Astrocyte (in vitro differentiated cells and primary cell): ENCODE data around the gene PAX1. TPM values are rescaled to one million over a fixed set of nuclear protein-coding genes. Genes with fewer than 3 reads are reported as not detected.
A peak's percentile ranks its signal among the peaks of the same experiment; 100 is the strongest.

Source experiments
- DNase-seq: peaks from one replicate; pipeline ENCODE4 v3.0.0-alpha.2; 2010; ENCODE audit warnings: low read depth
- FAIRE-seq: peaks from 2 replicates; lab custom pipeline; 2011; peaks lifted over from hg19 to GRCh38; lab: Jason Lieb, UNC
- H2AFZ ChIP-seq: 2 replicates; pipeline ENCODE4 v1.6.0; 2012; ENCODE audit warnings: low read depth, low read length, inconsistent platforms
- H3K27ac ChIP-seq: 2 replicates; pipeline ENCODE4 v1.5.1; 2011; ENCODE audit warnings: low read depth, low read length, inconsistent platforms
- H3K27me3 ChIP-seq: 2 replicates; pipeline ENCODE4 v1.6.0; 2011; ENCODE audit warnings: low read length, inconsistent platforms; ENCODE audit not compliant: insufficient read depth
- H3K36me3 ChIP-seq: 2 replicates; pipeline ENCODE4 v1.5.1; 2011; ENCODE audit warnings: low read length, inconsistent platforms; ENCODE audit not compliant: insufficient read depth
- H3K4me1 ChIP-seq: 2 replicates; pipeline ENCODE4 v1.5.1; 2011; ENCODE audit warnings: low read length, inconsistent platforms; ENCODE audit not compliant: insufficient read depth
- H3K4me2 ChIP-seq: 2 replicates; pipeline ENCODE4 v1.6.0; 2012; ENCODE audit warnings: low read length, inconsistent platforms
- H3K4me3 ChIP-seq: 2 replicates; pipeline ENCODE4 v1.5.1; 2011; ENCODE audit warnings: low read depth, mild to moderate bottlenecking, low read length, inconsistent platforms; ENCODE audit not compliant: insufficient read depth
- H3K79me2 ChIP-seq: 2 replicates; pipeline ENCODE4 v1.6.0; 2012; ENCODE audit warnings: mild to moderate bottlenecking, low read length, inconsistent platforms; ENCODE audit not compliant: insufficient read depth
- H3K9ac ChIP-seq: 2 replicates; pipeline ENCODE4 v1.6.0; 2012; ENCODE audit warnings: mild to moderate bottlenecking, low read length, inconsistent platforms
- H3K9me3 ChIP-seq: 2 replicates; pipeline ENCODE4 v1.5.1; 2012; ENCODE audit warnings: low read depth, mild to moderate bottlenecking, low read length, inconsistent platforms; ENCODE audit not compliant: insufficient read depth
- H4K20me1 ChIP-seq: 2 replicates; pipeline ENCODE4 v1.6.0; 2012; ENCODE audit warnings: low read length, inconsistent platforms; ENCODE audit not compliant: insufficient read depth
- H3K27ac Mint-ChIP-seq: one replicate; pipeline ENCODE4 v1.8.0; 2021; ENCODE audit warnings: mild to moderate bottlenecking, mixed read lengths; ENCODE audit not compliant: unreplicated experiment
- H3K27me3 Mint-ChIP-seq: one replicate; pipeline ENCODE4 v1.8.0; 2021; ENCODE audit warnings: low read depth, mixed read lengths; ENCODE audit not compliant: unreplicated experiment
- H3K36me3 Mint-ChIP-seq: one replicate; pipeline ENCODE4 v1.8.0; 2021; ENCODE audit warnings: low read depth, mixed read lengths; ENCODE audit not compliant: unreplicated experiment
- H3K4me1 Mint-ChIP-seq: one replicate; pipeline ENCODE4 v1.8.0; 2021; ENCODE audit warnings: low read depth, mixed read lengths; ENCODE audit not compliant: unreplicated experiment
- H3K4me3 Mint-ChIP-seq: one replicate; pipeline ENCODE4 v1.8.0; 2021; ENCODE audit warnings: mild to moderate bottlenecking, moderate library complexity, mixed read lengths; ENCODE audit not compliant: unreplicated experiment
- H3K9me3 Mint-ChIP-seq: one replicate; pipeline ENCODE4 v1.8.0; 2021; ENCODE audit warnings: mild to moderate bottlenecking, mixed read lengths; ENCODE audit not compliant: unreplicated experiment
- EZH2 ChIP-seq: IDR thresholded peaks from 2 replicates; pipeline ENCODE4 v1.6.1; 2012; ENCODE audit warnings: mild to moderate bottlenecking, low read length, inconsistent platforms; ENCODE audit not compliant: insufficient read depth
- total RNA-seq: library from RNA; stranded (reverse); gene quantifications from 2 replicates; pipeline ENCODE4 v1.2.1, GENCODE V29; 2021
- TF ChIP-seq, protein P1 (sequence below): IDR thresholded peaks from 2 replicates; pipeline ENCODE4 v1.5.1; 2011; ENCODE audit warnings: low read depth, mild to moderate bottlenecking, inconsistent platforms, low read length, moderate library complexity; ENCODE audit not compliant: insufficient read depth

PAX1 gene
- total RNA-seq, 1 donor from 2014 or later = not detected

DNA sequence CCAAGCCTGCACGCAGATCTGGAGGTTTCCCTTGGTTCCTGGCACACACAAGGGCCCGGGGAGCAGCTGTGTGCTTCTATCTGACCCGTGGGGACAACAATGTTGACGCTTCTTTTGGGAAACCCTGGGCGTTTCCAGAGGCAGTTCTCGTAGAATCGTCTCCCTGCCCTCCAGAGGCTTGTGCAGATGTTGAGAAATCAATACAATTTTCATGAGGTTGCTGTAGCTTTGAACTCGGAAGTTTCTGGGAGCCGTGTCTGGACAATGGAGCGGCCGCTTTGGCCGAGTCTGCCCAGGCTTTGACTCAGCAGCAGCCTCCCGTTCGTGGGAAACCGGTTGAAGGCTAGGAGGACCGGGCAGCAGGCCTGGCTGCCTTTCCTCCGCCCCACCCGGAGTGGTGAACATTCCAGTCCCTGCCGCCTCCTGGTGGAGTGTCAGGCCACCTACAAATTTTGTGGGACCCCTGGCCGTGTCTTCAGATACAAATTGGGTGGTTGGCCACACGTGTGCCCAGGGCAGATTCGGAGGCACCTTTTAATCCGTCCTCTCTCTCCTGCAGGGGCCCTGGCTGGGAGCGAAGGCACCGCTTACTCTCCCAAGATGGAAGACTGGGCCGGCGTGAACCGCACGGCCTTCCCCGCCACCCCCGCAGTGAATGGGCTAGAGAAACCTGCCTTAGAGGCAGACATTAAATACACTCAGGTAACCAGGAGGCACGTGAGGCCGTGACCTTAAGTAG, 2.7 kb downstream of the PAX1 start:
- FAIRE-seq (no peak), DNase-seq (no peak)
- Histone ChIP-seq H3K4me2 (no peak overlapping the region), H3K9me3 (no peaks in the 10 kb centered on the region), H3K79me2 (no peaks in the 10 kb centered on the region), H3K9ac (no peak overlapping the region), H3K4me1 (no peaks in the 10 kb centered on the region), H3K36me3 (no peaks in the 10 kb centered on the region), H4K20me1 (no peaks in the 10 kb centered on the region), H3K27me3 (peaks cover 55% of the 10 kb centered on the region), H3K27ac (no peak overlapping the region), H3K4me3 (no peak overlapping the region), H2AFZ (no peak overlapping the region)
- peaks cover 6% of the 10 kb centered on the region for H3K36me3 Mint-ChIP-seq
- H3K9me3 Mint-ChIP-seq = peaks cover 13% of the 10 kb centered on the region
- no peak overlapping the region for H3K27ac Mint-ChIP-seq
- peaks cover 3% of the 10 kb centered on the region for H3K4me1 Mint-ChIP-seq
- no peak for TF ChIP-seq EZH2
- TF ChIP-seq, protein P1, sequence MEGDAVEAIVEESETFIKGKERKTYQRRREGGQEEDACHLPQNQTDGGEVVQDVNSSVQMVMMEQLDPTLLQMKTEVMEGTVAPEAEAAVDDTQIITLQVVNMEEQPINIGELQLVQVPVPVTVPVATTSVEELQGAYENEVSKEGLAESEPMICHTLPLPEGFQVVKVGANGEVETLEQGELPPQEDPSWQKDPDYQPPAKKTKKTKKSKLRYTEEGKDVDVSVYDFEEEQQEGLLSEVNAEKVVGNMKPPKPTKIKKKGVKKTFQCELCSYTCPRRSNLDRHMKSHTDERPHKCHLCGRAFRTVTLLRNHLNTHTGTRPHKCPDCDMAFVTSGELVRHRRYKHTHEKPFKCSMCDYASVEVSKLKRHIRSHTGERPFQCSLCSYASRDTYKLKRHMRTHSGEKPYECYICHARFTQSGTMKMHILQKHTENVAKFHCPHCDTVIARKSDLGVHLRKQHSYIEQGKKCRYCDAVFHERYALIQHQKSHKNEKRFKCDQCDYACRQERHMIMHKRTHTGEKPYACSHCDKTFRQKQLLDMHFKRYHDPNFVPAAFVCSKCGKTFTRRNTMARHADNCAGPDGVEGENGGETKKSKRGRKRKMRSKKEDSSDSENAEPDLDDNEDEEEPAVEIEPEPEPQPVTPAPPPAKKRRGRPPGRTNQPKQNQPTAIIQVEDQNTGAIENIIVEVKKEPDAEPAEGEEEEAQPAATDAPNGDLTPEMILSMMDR = no peak
- no peak overlapping the region for H3K4me3 Mint-ChIP-seq
- peaks cover 81% of the 10 kb centered on the region for H3K27me3 Mint-ChIP-seq

DNA sequence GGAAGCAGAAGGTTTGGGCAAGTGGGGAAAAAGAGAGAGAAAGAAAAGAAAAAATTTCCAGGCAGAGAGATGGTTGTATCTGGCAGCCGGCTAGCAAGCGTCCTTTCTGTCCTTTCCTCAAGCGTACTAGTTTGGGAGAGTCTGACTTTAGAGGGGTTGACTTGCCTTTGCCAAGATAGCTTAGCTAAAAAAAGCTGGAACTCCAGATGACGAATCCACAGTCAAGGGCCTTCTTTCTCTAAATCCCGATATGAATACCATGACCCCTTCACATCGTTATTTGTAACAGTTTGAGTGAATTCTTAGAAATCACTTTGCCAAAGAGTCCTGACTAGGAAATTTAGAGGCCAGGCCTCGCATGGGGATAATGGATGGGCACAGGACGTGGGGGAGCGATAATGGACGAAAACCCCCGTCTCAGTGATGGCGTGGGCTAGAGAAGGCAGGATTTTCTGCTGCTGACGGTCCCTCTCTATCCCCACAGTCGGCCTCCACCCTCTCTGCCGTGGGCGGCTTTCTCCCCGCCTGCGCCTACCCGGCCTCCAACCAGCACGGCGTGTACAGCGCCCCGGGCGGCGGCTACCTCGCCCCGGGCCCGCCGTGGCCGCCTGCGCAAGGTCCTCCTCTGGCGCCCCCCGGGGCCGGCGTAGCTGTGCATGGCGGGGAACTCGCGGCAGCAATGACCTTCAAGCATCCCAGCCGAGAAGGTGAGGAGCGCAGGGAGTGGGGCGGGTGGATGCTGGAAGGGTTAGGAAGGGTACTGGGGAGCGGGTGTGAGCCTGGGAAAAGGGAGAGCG, 3.5 kb downstream of the PAX1 start:
- Mint-ChIP-seq H3K4me3 (no peak overlapping the region), H3K4me1 (no peaks in the 10 kb centered on the region), H3K36me3 (peaks cover 6% of the 10 kb centered on the region), H3K27me3 (peaks cover 82% of the 10 kb centered on the region), H3K9me3 (peaks cover 12% of the 10 kb centered on the region), H3K27ac (no peak overlapping the region)
- DNase-seq (no peak), FAIRE-seq (no peak)
- Histone ChIP-seq H3K27me3 (peaks cover 52% of the 10 kb centered on the region), H3K4me3 (no peak overlapping the region), H3K4me2 (no peak overlapping the region), H3K27ac (no peak overlapping the region), H2AFZ (no peak overlapping the region), H4K20me1 (no peaks in the 10 kb centered on the region), H3K9me3 (no peaks in the 10 kb centered on the region), H3K4me1 (no peaks in the 10 kb centered on the region), H3K79me2 (no peaks in the 10 kb centered on the region), H3K36me3 (no peaks in the 10 kb centered on the region), H3K9ac (no peak overlapping the region)
- peak; percentile 47 for TF ChIP-seq EZH2
- TF ChIP-seq, protein P1 = no peak
